ENCODE measurements around the gene CRYGS.

The CRYGS gene

GRCh38 chr3:186515125-186515524 lies 29.1 kb downstream of the CRYGS start:
- no peak overlapping the region for H3K4me3 ChIP-seq (ENCODE audit: low read depth, low read length)
- DNase-seq (ENCODE audit: low read depth) = peak; percentile 93
- TF ChIP-seq MYC (IDR thresholded peaks at IDR 0.05; ENCODE audit: low read depth, low read length) (peak; percentile 91), POLR2A (IDR thresholded peaks at IDR 0.05; ENCODE audit: extremely low read depth, insufficient read length) (no peak)
- TF ChIP-seq, protein P1, sequence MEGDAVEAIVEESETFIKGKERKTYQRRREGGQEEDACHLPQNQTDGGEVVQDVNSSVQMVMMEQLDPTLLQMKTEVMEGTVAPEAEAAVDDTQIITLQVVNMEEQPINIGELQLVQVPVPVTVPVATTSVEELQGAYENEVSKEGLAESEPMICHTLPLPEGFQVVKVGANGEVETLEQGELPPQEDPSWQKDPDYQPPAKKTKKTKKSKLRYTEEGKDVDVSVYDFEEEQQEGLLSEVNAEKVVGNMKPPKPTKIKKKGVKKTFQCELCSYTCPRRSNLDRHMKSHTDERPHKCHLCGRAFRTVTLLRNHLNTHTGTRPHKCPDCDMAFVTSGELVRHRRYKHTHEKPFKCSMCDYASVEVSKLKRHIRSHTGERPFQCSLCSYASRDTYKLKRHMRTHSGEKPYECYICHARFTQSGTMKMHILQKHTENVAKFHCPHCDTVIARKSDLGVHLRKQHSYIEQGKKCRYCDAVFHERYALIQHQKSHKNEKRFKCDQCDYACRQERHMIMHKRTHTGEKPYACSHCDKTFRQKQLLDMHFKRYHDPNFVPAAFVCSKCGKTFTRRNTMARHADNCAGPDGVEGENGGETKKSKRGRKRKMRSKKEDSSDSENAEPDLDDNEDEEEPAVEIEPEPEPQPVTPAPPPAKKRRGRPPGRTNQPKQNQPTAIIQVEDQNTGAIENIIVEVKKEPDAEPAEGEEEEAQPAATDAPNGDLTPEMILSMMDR (IDR thresholded peaks at IDR 0.05; ENCODE audit: low read depth, low read length) = no peak
- TF ChIP-seq, protein P2, sequence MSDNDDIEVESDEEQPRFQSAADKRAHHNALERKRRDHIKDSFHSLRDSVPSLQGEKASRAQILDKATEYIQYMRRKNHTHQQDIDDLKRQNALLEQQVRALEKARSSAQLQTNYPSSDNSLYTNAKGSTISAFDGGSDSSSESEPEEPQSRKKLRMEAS (IDR thresholded peaks at IDR 0.05; ENCODE audit: low read depth, low read length) = peak; percentile 90

DNA sequence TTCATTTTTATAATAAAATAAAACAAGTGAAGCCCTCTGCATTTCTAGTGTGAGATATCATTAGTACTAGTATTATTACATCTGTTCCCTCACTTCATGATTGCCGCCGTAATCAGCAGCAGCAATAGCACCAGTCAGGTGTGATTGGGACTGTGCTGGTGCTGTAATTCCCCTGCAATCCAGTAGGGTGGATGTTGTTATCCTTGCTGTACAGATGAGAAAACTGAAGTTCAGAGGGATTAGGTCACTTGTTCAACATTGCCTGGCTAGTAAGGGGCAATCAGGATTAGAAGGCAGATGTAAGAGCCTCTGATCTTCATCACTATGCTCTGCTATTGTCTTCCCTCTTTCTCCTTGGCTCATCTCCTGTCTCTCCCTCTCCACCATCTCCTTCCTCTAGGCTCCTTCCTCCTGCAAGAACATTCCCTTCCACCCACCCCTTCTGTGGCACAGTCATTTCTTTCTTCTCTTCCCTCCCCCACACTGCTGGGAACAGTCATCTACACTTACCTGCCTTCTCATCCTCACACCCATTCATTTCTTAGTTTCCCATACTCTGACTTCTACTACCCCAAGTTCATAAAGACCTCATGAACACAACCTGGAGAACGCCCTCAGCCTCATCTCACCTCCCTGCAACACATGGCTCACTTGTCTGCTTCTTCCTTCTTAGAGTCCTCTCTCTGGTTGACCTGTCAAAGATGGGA lies 29.7 kb downstream of the CRYGS start:
- DNase-seq (ENCODE audit: low read depth) = peak; percentile 79
- no peak overlapping the region for H3K4me3 ChIP-seq (ENCODE audit: low read depth, low read length)
- TF ChIP-seq POLR2A (IDR thresholded peaks at IDR 0.05; ENCODE audit: extremely low read depth, insufficient read length) = no peak
- TF ChIP-seq, protein P2 (IDR thresholded peaks at IDR 0.05; ENCODE audit: low read depth, low read length) = no peak
- TF ChIP-seq, protein P1 (IDR thresholded peaks at IDR 0.05; ENCODE audit: low read depth, low read length) = peak; percentile 48
- TF ChIP-seq MYC (IDR thresholded peaks at IDR 0.05; ENCODE audit: low read depth, low read length) = peak; percentile 50; the same call in 1 of the 2 replicates

DNA sequence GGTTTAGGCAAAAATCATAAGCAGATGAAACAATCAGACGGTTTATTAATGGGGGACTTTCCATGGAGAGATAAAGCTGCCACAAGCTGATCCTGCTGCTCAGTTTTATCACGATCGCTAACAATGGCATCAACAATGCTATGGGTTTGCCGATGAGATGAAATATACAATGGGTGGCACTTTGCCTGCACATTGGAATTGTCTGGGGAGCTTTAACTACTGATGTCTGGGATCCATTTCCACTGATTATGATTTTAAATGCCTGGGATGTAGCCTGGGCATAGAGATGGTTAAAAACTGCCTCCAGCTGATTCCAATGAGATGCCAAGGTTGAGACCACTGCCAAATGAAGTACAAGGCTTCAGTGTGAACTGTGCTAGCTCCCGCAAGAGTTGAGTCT lies 30.8 kb downstream of the CRYGS start:
- H3K4me3 ChIP-seq (ENCODE audit: low read depth, low read length) = no peak overlapping the region
- TF ChIP-seq, protein P1 (IDR thresholded peaks at IDR 0.05; ENCODE audit: low read depth, low read length) = no peak
- TF ChIP-seq, protein P2 (IDR thresholded peaks at IDR 0.05; ENCODE audit: low read depth, low read length) = no peak
- no peak for TF ChIP-seq POLR2A (IDR thresholded peaks at IDR 0.05; ENCODE audit: extremely low read depth, insufficient read length)
- no peak for TF ChIP-seq MYC (IDR thresholded peaks at IDR 0.05; ENCODE audit: low read depth, low read length)

GRCh38 chr3:186512570-186513302 lies 31.4 kb downstream of the CRYGS start:
- DNase-seq (ENCODE audit: low read depth) = no peak

More for the DNA sequence above, 30.8 kb downstream of the CRYGS start:
- DNase-seq (ENCODE audit: low read depth) = no peak

GRCh38 chr3:186511702-186512101 lies 32.5 kb downstream of the CRYGS start:
- TF ChIP-seq, protein P2 (IDR thresholded peaks at IDR 0.05; ENCODE audit: low read depth, low read length) = peak; percentile 17; the same call in 1 of the 2 replicates
- TF ChIP-seq, protein P1 (IDR thresholded peaks at IDR 0.05; ENCODE audit: low read depth, low read length) = no peak
- TF ChIP-seq POLR2A (IDR thresholded peaks at IDR 0.05; ENCODE audit: extremely low read depth, insufficient read length) = no peak
- H3K4me3 ChIP-seq (ENCODE audit: low read depth, low read length) = no peak overlapping the region
- DNase-seq (ENCODE audit: low read depth) = peak; percentile 34

More at GRCh38 chr3:186512570-186513302, 31.4 kb downstream of the CRYGS start:
- TF ChIP-seq, protein P1 (IDR thresholded peaks at IDR 0.05; ENCODE audit: low read depth, low read length) = no peak
- no peak for TF ChIP-seq POLR2A (IDR thresholded peaks at IDR 0.05; ENCODE audit: extremely low read depth, insufficient read length)
- no peak for TF ChIP-seq MYC (IDR thresholded peaks at IDR 0.05; ENCODE audit: low read depth, low read length)
- TF ChIP-seq, protein P2 (IDR thresholded peaks at IDR 0.05; ENCODE audit: low read depth, low read length) = no peak
- no peak overlapping the region for H3K4me3 ChIP-seq (ENCODE audit: low read depth, low read length)

Measured in NB4 (cell line).